Activated CD4-positive, alpha-beta T cell treated with anti-CD3 and anti-CD28 coated beads for 4 hours (primary cell): ENCODE data around the gene ABCA4.
"Not testable (repeated sequence)": the region's sequence is repeated elsewhere in the genome, so short reads cannot be mapped to it uniquely, and the experiment has no call there.

Experiments used
- DNase-seq, 2 donors: peaks; one replicate each; pipeline ENCODE4 v3.0.0-alpha.2; 2020

ABCA4 gene

GRCh38 chr1:94120991-94121390 lies at the start of gene ABCA4:
TSS of gene ABCA4 (minus strand) at chr1:94121148. CDS start at chr1:94121045, 103 bp downstream.
- no peak for DNase-seq

GRCh38 chr1:94169126-94169525 lies 48.2 kb upstream of the ABCA4 start:
- DNase-seq = no peak

DNA sequence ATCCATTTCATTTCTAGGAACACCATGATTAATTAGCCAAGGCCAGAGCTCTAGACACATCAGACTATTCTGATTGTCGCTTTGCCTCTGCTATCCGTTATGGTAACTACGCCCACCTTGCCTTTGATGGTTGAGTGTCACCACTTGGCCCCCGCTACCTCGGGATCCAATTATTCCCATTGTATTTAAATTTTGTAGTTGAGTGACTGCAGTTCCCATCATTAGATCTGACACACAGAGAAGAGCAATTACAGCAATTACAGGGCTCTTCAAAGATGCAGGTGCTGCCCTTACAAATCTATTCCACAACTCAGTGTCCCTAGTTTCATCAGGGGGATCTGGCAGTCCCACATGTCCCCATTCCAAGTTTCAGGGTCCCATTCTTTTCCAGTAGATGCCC lies 44.9 kb upstream of the ABCA4 start:
- DNase-seq = no peak

DNA sequence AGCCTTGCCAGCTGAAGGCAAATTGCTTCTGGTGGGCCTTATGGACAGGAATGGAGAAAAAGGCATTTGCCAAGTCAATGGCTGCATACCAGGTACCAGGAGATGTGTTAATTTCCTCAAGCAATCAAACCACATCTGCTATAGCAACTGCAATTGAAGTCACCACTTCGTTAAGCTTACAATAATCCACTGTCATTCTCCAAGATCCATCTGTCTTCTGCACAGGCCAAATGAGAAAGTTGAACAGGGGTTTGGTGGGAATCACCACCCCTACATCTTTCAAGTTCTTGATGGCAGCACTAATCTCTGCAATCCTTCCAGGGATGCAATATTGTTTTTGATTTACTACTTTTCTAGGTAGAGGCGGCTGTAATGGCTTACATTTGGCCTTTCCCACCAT lies 43.9 kb upstream of the ABCA4 start:
- DNase-seq = not testable (repeated sequence)

- DNase-seq = not testable (repeated sequence)
Observed at GRCh38 chr1:94164121-94164520, 43.2 kb upstream of the ABCA4 start.

DNA sequence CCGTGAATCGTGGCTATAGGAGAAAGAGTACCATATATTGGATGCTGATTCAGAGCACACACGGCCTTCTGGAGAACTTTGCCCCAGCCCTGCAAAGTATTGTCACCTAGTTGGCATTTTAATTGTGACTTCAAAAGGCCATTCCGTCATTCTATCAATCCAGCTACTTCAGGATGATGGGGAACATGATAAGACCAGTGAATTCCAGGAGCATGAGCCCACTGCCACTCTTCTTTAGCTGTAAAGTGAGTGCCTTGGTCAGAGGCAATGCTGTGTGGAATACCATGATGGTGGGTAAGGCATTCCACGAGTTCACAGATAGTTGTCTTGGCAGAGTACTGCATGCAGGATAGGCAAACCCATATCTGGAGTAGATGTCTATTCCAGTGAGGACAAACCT lies 42.3 kb upstream of the ABCA4 start:
- DNase-seq = not testable (repeated sequence)

DNA sequence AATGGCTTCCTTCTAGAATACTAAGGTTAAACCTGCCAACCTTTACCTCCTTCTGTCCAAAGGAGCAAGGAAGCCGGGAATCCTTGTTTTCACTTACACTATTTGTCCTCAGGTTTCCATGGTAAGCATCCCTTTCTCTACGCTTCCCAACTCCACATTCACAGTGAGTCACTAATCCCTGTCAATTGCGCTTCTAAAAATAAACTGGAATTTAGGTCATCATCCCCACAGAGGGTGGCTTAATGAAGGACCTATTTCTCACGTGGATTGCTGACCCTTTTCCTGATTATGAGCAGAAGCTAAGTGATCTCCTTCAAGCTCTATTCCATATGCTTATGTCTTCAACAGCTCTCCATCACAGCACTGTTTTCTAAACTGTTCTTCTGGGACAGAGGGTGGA lies 39.9 kb upstream of the ABCA4 start:
- no peak for DNase-seq

- no peak for DNase-seq
Observed at GRCh38 chr1:94156096-94156625, 35.2 kb upstream of the ABCA4 start.

GRCh38 chr1:94154989-94155388 lies 34.0 kb upstream of the ABCA4 start:
- no peak for DNase-seq

DNA sequence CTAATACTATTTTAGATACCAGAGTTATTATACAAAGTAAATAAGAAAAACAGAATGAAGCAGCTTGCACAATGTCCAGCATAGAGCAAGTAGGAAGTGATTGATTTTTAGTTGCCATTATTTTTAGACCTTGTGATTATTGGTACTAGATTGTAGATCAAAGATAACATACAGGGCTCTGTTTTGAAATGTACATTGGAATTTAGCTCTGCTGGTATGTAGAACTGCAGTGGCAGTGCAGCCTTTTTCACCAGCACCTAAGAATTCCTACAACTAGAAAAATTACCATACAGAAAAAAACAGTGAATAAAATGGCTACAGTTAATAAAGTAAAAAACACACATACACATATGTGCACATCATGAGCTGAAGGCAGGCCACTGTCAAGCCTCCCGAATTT lies 32.2 kb upstream of the ABCA4 start:
- DNase-seq = no peak

DNA sequence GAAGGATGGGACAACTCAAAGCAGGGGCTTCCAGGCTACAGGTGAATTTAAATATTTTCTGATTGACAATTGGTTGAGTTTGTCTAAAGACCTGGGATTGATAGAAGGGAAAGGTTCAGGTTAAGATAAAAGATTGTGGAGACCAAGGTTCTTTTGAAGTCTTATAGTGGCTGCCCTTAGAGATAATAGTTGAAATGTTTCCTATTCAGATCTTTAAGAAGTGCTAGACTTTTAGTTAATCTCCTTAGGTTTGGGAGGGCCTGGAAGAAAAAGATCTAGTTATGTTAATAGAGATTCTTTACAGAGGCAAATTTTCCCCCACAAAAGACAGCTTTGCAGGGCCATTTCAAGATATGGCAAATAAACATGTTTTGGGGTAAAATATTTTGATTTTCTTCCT lies 28.2 kb upstream of the ABCA4 start:
- not testable (repeated sequence) for DNase-seq

GRCh38 chr1:94146273-94146672 lies 25.3 kb upstream of the ABCA4 start:
- no peak for DNase-seq

DNA sequence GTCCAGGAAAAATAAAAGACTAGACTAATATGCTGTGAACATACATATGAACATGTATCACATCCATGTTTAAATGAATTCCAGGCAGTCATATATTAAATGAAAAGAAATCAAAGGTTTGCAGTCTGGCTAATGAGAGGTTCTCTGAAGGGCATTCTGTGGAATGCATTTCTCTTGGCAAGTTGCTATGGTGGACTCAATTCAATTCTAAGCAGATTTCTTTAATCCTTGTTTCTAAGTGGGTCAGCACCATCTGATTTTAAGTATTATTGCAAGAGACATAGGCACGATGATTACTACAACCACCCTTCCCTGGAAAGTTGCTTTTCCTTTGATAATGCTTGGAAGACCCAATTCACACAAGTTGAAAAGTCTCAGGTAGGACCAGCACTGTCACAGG lies 23.9 kb upstream of the ABCA4 start:
- no peak for DNase-seq

DNA sequence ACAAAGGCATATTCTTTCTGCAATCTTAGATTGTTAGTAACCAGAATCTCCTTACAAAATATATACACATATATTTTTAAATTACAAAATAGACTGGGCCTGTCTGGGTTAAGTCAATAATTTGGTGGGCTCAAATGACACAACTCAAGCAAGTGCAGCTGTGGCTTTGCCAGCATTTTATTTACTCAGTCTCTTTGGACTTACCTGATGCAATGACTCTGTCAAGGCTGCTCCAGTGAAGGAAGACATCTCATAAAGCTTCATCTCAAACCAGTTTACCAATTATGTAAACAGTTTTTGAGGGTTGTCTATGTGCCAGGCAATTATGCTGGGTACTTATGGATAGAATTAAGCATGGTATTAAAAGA lies 22.8 kb upstream of the ABCA4 start:
- no peak for DNase-seq

DNA sequence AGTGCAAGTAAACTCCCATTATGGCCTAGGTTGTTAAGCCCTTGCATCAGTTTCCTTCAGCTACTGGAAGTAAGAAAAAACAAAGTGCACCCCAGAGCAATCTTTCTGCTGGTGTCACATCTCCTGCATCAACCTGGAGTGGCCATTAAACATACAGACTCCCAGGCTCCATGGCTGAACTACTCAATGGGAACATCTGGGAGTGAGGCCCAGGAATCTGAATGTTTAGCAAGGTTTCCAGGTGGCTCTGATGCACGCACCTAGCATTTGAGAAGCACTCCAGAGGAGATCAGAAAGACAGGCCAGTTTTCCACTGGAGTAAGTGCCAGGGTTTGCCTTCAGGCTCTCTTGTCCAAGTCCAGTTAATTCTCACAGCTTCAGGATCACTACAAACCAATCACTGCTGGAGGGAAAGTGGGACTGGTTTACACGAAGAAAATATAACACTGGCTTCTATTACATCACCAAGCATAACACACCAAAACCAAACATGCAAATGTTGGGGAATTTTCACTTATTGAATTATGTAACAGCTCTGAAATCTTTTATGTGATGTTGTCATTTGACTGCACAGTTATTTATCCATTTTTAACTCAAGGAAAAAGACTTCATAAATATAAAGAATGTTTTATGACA lies 22.3 kb upstream of the ABCA4 start:
- no peak for DNase-seq

DNA sequence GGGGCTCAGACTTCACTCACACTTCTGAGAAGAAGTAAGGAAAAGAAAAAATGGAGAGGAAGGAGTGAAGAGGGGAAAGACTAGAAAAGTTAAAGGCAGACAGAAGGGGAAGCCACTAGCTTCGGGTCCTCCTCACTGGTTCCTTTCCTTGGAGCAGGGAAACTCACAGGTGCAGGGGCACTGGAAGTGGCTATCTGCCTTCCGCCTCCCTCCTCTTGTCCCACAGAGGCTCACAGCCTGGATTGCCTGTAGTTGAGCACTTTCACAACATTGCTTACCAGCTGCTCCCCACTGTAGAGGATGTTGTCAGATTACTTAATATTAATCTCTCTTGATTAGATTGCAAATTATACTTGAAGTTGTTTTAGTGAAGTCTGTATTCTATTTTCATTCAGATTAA lies 21.6 kb upstream of the ABCA4 start:
- DNase-seq = no peak

DNA sequence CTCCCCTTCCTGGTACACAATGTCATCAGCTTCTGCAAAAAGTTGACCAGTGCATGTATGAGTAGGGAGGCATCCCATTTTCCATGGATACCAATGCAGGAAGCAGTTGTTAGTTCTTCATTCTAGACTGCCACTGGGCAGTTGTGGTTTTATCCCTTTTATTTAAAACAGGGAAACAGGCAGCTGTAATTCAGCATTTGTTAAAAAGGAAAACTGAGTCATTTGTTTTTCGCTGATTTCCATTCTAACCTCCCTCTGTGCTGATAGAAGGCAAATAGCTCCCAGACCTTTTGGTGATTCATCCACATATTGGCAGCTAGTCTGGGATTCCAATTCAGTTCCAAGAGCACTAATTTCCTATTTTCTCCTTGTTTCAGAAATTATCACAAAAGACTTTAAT lies 21.1 kb upstream of the ABCA4 start:
- no peak for DNase-seq

- DNase-seq = no peak
Observed at GRCh38 chr1:94132111-94132510, 11.2 kb upstream of the ABCA4 start.

DNA sequence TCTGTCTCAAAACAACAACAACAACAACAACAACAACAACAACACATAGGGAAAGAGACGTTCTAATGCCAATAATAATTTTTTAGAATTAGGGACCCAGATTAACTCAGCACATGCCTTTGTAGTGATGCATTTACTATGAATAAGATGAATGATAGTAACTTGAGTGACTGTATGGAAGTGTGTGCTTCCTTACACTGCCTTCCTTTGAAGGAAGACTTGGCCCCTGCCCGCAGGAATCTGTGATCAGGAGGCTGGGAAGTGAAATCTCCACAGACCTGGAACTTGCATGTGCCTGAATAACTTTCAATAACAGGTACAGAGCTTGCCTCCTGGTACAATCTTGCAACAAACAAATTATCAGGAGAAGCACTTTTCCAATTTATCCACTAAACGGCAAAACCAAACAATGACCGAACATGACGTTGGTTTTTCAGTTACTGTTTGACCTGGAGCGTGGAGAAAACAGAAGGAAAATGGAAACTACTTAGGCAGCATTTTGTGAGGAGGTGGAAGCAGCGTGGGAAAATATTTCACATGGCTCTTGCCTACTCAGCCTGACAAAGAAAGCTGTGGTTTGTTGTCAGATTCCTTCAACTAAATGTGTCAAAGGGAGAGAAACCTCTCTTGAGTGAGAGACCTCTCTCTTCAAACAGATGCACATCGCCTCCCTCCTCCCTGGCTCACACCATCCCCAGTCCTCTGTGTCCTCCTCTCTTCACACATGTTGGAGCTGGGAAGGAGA lies 10.1 kb upstream of the ABCA4 start:
- no peak for DNase-seq

- no peak for DNase-seq
Observed at GRCh38 chr1:94126651-94127050, 5.7 kb upstream of the ABCA4 start.

- no peak for DNase-seq
Observed at GRCh38 chr1:94125551-94126514, 4.9 kb upstream of the ABCA4 start.

- DNase-seq = no peak
Observed at GRCh38 chr1:94124538-94124937, 3.6 kb upstream of the ABCA4 start.

DNA sequence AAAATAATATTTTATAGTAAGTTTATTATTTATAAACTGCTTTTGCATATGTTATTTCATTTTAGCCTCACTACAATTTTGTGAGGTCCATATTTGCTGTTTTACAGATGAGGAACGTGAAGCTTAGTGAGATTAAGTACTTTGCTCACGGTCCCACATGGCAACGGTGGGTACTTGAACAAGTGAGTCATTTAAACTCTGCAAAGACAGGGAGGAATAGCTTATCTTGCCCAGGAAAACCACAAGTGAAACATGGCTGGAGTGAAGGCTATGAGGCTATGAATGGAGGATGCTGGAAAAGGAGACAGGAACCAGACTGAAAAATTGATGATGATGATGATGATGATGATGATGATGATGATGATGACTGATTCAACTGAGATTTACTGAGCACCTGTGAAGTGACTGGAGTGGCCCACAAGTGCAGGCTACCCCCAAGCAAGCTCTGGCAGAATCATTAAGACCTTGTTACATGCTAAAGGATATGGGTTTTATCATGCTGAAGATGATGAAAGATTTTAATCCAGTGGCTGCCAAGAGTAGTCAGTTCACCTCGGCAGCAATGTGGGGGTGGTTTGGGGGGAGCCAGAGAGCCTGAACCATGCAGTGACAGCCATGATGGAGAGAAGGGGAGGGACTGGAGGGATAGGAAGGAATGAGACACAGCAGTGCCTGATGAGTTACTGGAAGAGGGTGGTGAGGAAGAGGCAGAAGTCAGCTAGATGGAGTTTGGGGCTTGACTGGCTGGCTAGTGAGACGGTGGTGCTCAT lies 1.4 kb upstream of the ABCA4 start:
- DNase-seq = no peak
